Measurements from ENCODE around the gene RUNDC3A.
A peak's percentile ranks its signal among the peaks of the same experiment; 100 is the strongest.

The RUNDC3A gene

GRCh38 chr17:44297975-44298374 lies 10.4 kb upstream of the RUNDC3A start:
- no peak overlapping the region for H3K4me3 ChIP-seq (ENCODE audit: low read depth, low read length)
- no peak overlapping the region for H3K27ac ChIP-seq (ENCODE audit: extremely low read depth, low read depth, low read length)
- no peaks in the 10 kb centered on the region for H3K4me1 ChIP-seq (ENCODE audit: control insufficient read depth, insufficient read depth, low read length)
- H3K9me3 ChIP-seq (ENCODE audit: control insufficient read depth, insufficient read depth, low read depth, low read length): no peaks in the 10 kb centered on the region
- no peaks in the 10 kb centered on the region for H3K36me3 ChIP-seq (ENCODE audit: control insufficient read depth in 2 of 2, insufficient read depth in 1 of 2, low read length in 2 of 2)
- CTCF ChIA-PET: no interaction called here
- no peak for TF ChIP-seq ZFP69B (tag by site-specific recombination; IDR thresholded peaks at IDR 0.05)
- POLR2A ChIA-PET: no interaction called here

- Histone ChIP-seq H3K27ac (ENCODE audit: extremely low read depth, low read depth, low read length) (no peak overlapping the region), H3K4me3 (ENCODE audit: low read depth, low read length) (no peak overlapping the region), H3K4me1 (ENCODE audit: control insufficient read depth, insufficient read depth, low read length) (peaks cover 3% of the 10 kb centered on the region; the same call in 1 of the 2 replicates), H3K9me3 (ENCODE audit: control insufficient read depth, insufficient read depth, low read depth, low read length) (no peaks in the 10 kb centered on the region), H3K36me3 (ENCODE audit: control insufficient read depth in 2 of 2, insufficient read depth in 1 of 2, low read length in 2 of 2) (no peaks in the 10 kb centered on the region)
- ChIA-PET POLR2A (interaction anchor here (0.6 to 1.0 kb wide), 2 partner anchors 19 to 410 kb away, joined by 3 read pairs; no protein-coding TSS in a partner anchor), CTCF (interaction anchor here (0.6 to 1.0 kb wide), 4 partner anchors 12 to 86 kb away, joined by 3 read pairs; no protein-coding TSS in a partner anchor)
- TF ChIP-seq ZNF146 (tag by site-specific recombination; IDR thresholded peaks at IDR 0.05): no peak
- TF ChIP-seq ZNF510 (tag by site-specific recombination; IDR thresholded peaks at IDR 0.05; ENCODE audit: insufficient replicate concordance): no peak
- TF ChIP-seq ZFP41 (tag by site-specific recombination; IDR thresholded peaks at IDR 0.05; ENCODE audit: borderline replicate concordance): no peak
- no peak for TF ChIP-seq HOXC10 (CRISPR knock-in tag; IDR thresholded peaks at IDR 0.05)
- no peak for TF ChIP-seq SETDB1 (IDR thresholded peaks at IDR 0.05; ENCODE audit: insufficient read length, low read length)
- TF ChIP-seq OVOL3 (tag by site-specific recombination; IDR thresholded peaks at IDR 0.05): no peak
- TF ChIP-seq PRDM6 (tag by site-specific recombination; IDR thresholded peaks at IDR 0.05): no peak
- no peak for TF ChIP-seq ZNF202 (tag by site-specific recombination; IDR thresholded peaks at IDR 0.05; ENCODE audit: borderline replicate concordance)
- no peak for TF ChIP-seq ZNF792 (tag by site-specific recombination; IDR thresholded peaks at IDR 0.05)
Measured at GRCh38 chr17:44304651-44305050, 3.8 kb upstream of the RUNDC3A start.

GRCh38 chr17:44307387-44308186 lies 814 bp upstream of the RUNDC3A start:
- no peaks in the 10 kb centered on the region for H3K36me3 ChIP-seq (ENCODE audit: control insufficient read depth in 2 of 2, insufficient read depth in 1 of 2, low read length in 2 of 2)
- no peaks in the 10 kb centered on the region for H3K9me3 ChIP-seq (ENCODE audit: control insufficient read depth, insufficient read depth, low read depth, low read length)
- peak overlapping the region; percentile 36 for H3K4me3 ChIP-seq (ENCODE audit: low read depth, low read length)
- H3K4me1 ChIP-seq (ENCODE audit: control insufficient read depth, insufficient read depth, low read length): peaks cover 3% of the 10 kb centered on the region; the same call in 1 of the 2 replicates
- ChIA-PET CTCF (interaction anchor here (0.6 kb wide), 1 partner anchor 371 kb away, joined by 3 read pairs; no protein-coding TSS in a partner anchor), POLR2A (interaction anchor here (0.6 to 1.2 kb wide), 6 partner anchors 10 to 108 kb away, joined by 3 to 7 read pairs (median 4); partner anchors contain the start of gene ATXN7L3)
- no peak overlapping the region for H3K27ac ChIP-seq (ENCODE audit: extremely low read depth, low read depth, low read length)
- TF ChIP-seq ZNF404 (tag by site-specific recombination; IDR thresholded peaks at IDR 0.05) (no peak), ZNF239 (tag by site-specific recombination; IDR thresholded peaks at IDR 0.05) (no peak), ZNF596 (tag by site-specific recombination; IDR thresholded peaks at IDR 0.05) (no peak), ZBTB17 (tag by site-specific recombination; IDR thresholded peaks at IDR 0.05) (no peak), ZNF48 (tag by site-specific recombination; IDR thresholded peaks at IDR 0.05) (no peak), ZNF585B (tag by site-specific recombination; IDR thresholded peaks at IDR 0.05) (no peak), ZNF362 (tag by site-specific recombination; IDR thresholded peaks at IDR 0.05) (no peak), ZNF148 (tag by site-specific recombination; IDR thresholded peaks at IDR 0.05; ENCODE audit: borderline replicate concordance) (no peak), YY2 (tag by site-specific recombination; IDR thresholded peaks at IDR 0.05) (no peak), ZBTB49 (tag by site-specific recombination; IDR thresholded peaks at IDR 0.05; ENCODE audit: low read depth) (no peak), ZNF558 (tag by site-specific recombination; IDR thresholded peaks at IDR 0.05) (no peak), IKZF3 (tag by site-specific recombination; IDR thresholded peaks at IDR 0.05) (no peak), ZNF76 (tag by site-specific recombination; IDR thresholded peaks at IDR 0.05; ENCODE audit: borderline replicate concordance, low read depth) (no peak), ZNF701 (tag by site-specific recombination; IDR thresholded peaks at IDR 0.05) (no peak)
